SK-N-SH (cell line): ENCODE data around the gene ZDHHC11B. TPM values are rescaled to one million over a fixed set of nuclear protein-coding genes. Genes with fewer than 3 reads are reported as not detected.

Experiments
- CTCF ChIA-PET: fragments of 300-600, 350-600 bp; formaldehyde crosslinking; extraction: SDS; loops from one replicate; lab custom pipeline; 2021; lab: Yijun Ruan, JAX
- POLR2A ChIA-PET: fragments of 350-600 bp; sonication (Branson Sonifier 250); formaldehyde crosslinking; extraction: SDS; loops from one replicate; lab custom pipeline; 2020; ENCODE audit warnings: antibody characterized with exemption, inconsistent platforms; lab: Yijun Ruan, JAX
- DNase-seq: peaks from one replicate; pipeline ENCODE4 v3.0.0; 2012
- H2AFZ ChIP-seq: fragments of 200-600 bp; sonication (generic); 2 replicates; pipeline ENCODE4 v1.8.1; 2016; ENCODE audit warnings: antibody characterized with exemption, mild to moderate bottlenecking, low read depth
- H3F3A ChIP-seq: fragments of 200-600 bp; sonication (generic); replicated peaks from 2 replicates; pipeline ENCODE3; 2016; ENCODE audit warnings: antibody characterized with exemption, mild to moderate bottlenecking; ENCODE audit not compliant: insufficient read depth
- H3K27ac ChIP-seq, 2 experiments: fragments of 200-500 bp in 1 of 2; fragments of 200-600 bp in 1 of 2; sonication (Bioruptor generic) in 1 of 2; sonication (generic), shearing (Covaris generic) in 1 of 2; 2 replicates each; pipeline versions ENCODE4 v1.5.1 to v1.6.1; 2014 to 2016; ENCODE audit warnings: low read depth in 2 of 2, inconsistent platforms in 1 of 2, low read length in 1 of 2, mild to moderate bottlenecking in 1 of 2, mixed read lengths in 1 of 2
- H3K27me3 ChIP-seq: fragments of 200-600 bp; sonication (generic), shearing (Covaris generic); 2 replicates; pipeline ENCODE4 v1.6.1; 2016; ENCODE audit warnings: mixed run types; ENCODE audit not compliant: insufficient read depth
- H3K36me3 ChIP-seq, 2 experiments: fragments of 200-500 bp in 1 of 2; fragments of 200-600 bp in 1 of 2; sonication (Bioruptor generic) in 1 of 2; sonication (generic) in 1 of 2; replicated peaks in 1 of 2; 2 replicates each; pipeline versions ENCODE3 to v1.5.1; 2014 to 2016; ENCODE audit warnings: low read length in 1 of 2, mild to moderate bottlenecking in 1 of 2; ENCODE audit not compliant: insufficient read depth in 2 of 2, control insufficient read depth in 1 of 2
- H3K4me1 ChIP-seq, 2 experiments: fragments of 200-500 bp in 1 of 2; fragments of 200-600 bp in 1 of 2; sonication (Bioruptor generic) in 1 of 2; sonication (generic), shearing (Covaris generic) in 1 of 2; 2 replicates each; pipeline versions ENCODE4 v1.5.1 to v1.6.1; 2014 to 2016; ENCODE audit warnings: low read depth in 1 of 2, low read length in 1 of 2, mixed run types in 1 of 2; ENCODE audit not compliant: insufficient read depth in 2 of 2, control insufficient read depth in 1 of 2
- H3K4me2 ChIP-seq: fragments of 200-600 bp; sonication (generic), shearing (Covaris generic); 2 replicates; pipeline ENCODE4 v1.6.1; 2017; ENCODE audit warnings: mixed run types
- H3K4me3 ChIP-seq, 2 experiments: fragments of 200-500 bp in 1 of 2; fragments of 200-600 bp in 1 of 2; sonication (Bioruptor generic) in 1 of 2; sonication (generic), shearing (Covaris generic) in 1 of 2; 2 replicates each; pipeline versions ENCODE4 v1.5.1 to v1.8.1; 2014 to 2016; ENCODE audit warnings: low read depth in 2 of 2, inconsistent platforms in 1 of 2, low read length in 1 of 2, mild to moderate bottlenecking in 1 of 2, mixed read lengths in 1 of 2, moderate library complexity in 1 of 2
- H3K79me2 ChIP-seq: fragments of 200-600 bp; sonication (generic); 2 replicates; pipeline ENCODE4 v1.8.1; 2017; ENCODE audit warnings: mild to moderate bottlenecking; ENCODE audit not compliant: insufficient read depth
- H3K9ac ChIP-seq: fragments of 200-600 bp; sonication (generic); 2 replicates; pipeline ENCODE4 v1.6.1; 2017; ENCODE audit warnings: mixed run types
- H3K9me2 ChIP-seq: fragments of 200-600 bp; sonication (generic); 2 replicates; pipeline ENCODE4 v1.6.1; 2017; ENCODE audit warnings: mixed run types
- H3K9me3 ChIP-seq: fragments of 200-600 bp; sonication (generic); 2 replicates; pipeline ENCODE4 v1.6.1; 2017; ENCODE audit warnings: mixed run types, mild to moderate bottlenecking, moderate library complexity
- H4K20me1 ChIP-seq: fragments of 200-600 bp; sonication (generic); 2 replicates; pipeline ENCODE4 v1.6.1; 2017; ENCODE audit warnings: mild to moderate bottlenecking, mixed run types; ENCODE audit not compliant: insufficient read depth
- CHD2 ChIP-seq: fragments of 150-350 bp; IDR thresholded peaks from 2 replicates; pipeline ENCODE4 v1.6.1; 2018; ENCODE audit warnings: low read length; ENCODE audit not compliant: partially characterized antibody
- ELF1 ChIP-seq: IDR thresholded peaks from 2 replicates; pipeline ENCODE4 v1.4.0; 2012
- FOXM1 ChIP-seq: IDR thresholded peaks from 2 replicates; pipeline ENCODE4 v1.4.0; 2012; ENCODE audit warnings: low read depth, mild to moderate bottlenecking
- GABPA ChIP-seq: IDR thresholded peaks from 2 replicates; pipeline ENCODE4 v1.4.0; 2012; ENCODE audit warnings: low read depth, mild to moderate bottlenecking
- GATA2 ChIP-seq: sonication (generic); formaldehyde crosslinking; IDR thresholded peaks from 2 replicates; pipeline ENCODE4 v1.5.0; 2020; ENCODE audit warnings: mild to moderate bottlenecking, missing genetic modification reagents
- JUND ChIP-seq: IDR thresholded peaks from 2 replicates; pipeline ENCODE4 v1.4.0; 2012
- MEF2A ChIP-seq: IDR thresholded peaks from 2 replicates; pipeline ENCODE4 v1.4.0; 2012; ENCODE audit warnings: low read depth, borderline replicate concordance
- MXI1 ChIP-seq: IDR thresholded peaks from 2 replicates; pipeline ENCODE4 v1.6.1; 2012; ENCODE audit warnings: mild to moderate bottlenecking, low read depth, low read length, improper control_type of control experiment
- NFIC ChIP-seq: IDR thresholded peaks from 2 replicates; pipeline ENCODE4 v1.4.0; 2012; ENCODE audit warnings: borderline replicate concordance
- NRF1 ChIP-seq: IDR thresholded peaks from 2 replicates; pipeline ENCODE4 v1.6.1; 2012; ENCODE audit warnings: low read depth, mild to moderate bottlenecking, low read length
- POLR2AphosphoS5 ChIP-seq: IDR thresholded peaks from 2 replicates; pipeline ENCODE4 v1.6.1; 2012; ENCODE audit warnings: low read depth, low read length
- RFX5 ChIP-seq: IDR thresholded peaks from 2 replicates; pipeline ENCODE4 v1.6.1; 2012; ENCODE audit warnings: mild to moderate bottlenecking, improper control_type of control experiment, low read length
- SIN3A ChIP-seq: IDR thresholded peaks from 2 replicates; pipeline ENCODE4 v1.6.1; 2012; ENCODE audit warnings: low read depth, mild to moderate bottlenecking, low read length, moderate library complexity, borderline replicate concordance
- SMC3 ChIP-seq: IDR thresholded peaks from 2 replicates; pipeline ENCODE4 v1.6.1; 2012; ENCODE audit warnings: low read depth, low read length, improper control_type of control experiment
- TAF1 ChIP-seq: IDR thresholded peaks from 2 replicates; pipeline ENCODE4 v1.6.1; 2012; ENCODE audit warnings: low read depth, mild to moderate bottlenecking, low read length, moderate library complexity, borderline replicate concordance
- TCF12 ChIP-seq: IDR thresholded peaks from 2 replicates; pipeline ENCODE4 v1.4.0; 2012
- WGBS: methylation state at CpG from one replicate; pipeline ENCODE4 v1.1.6; 2017; ENCODE audit warnings: low lambda C conversion rate; 5-methylcytosine and 5-hydroxymethylcytosine counted together
- polyA plus RNA-seq, 3 experiments: library from polyadenylated mRNA; depleted of rRNA; stranded (reverse); fragments of >200 nt; gene quantifications; 2 replicates each; pipeline ENCODE4 v1.2.3, GENCODE V29; 2012
- TF ChIP-seq, protein P1 (sequence below): IDR thresholded peaks from 2 replicates; pipeline ENCODE4 v1.4.0; 2012; ENCODE audit warnings: low read depth
- TF ChIP-seq, protein P2 (sequence below): fragments of 150-350 bp; IDR thresholded peaks from 2 replicates; pipeline ENCODE4 v1.6.1; 2017; ENCODE audit warnings: antibody characterized with exemption, low read length, low read depth, borderline replicate concordance
- TF ChIP-seq, protein P3 (sequence below): IDR thresholded peaks from 2 replicates; pipeline ENCODE4 v1.6.1; 2012; ENCODE audit warnings: mild to moderate bottlenecking, low read depth, low read length, moderate library complexity
- TF ChIP-seq, protein P4 (sequence below): IDR thresholded peaks from 2 replicates; pipeline ENCODE4; 2012
- TF ChIP-seq, protein P5 (sequence below): fragments of 150-350 bp; IDR thresholded peaks from 2 replicates; pipeline ENCODE4 v1.6.1; 2016; ENCODE audit warnings: mild to moderate bottlenecking, low read depth, low read length

ZDHHC11B gene
- polyA plus RNA-seq, 1 of the 3 experiments (the other 2 are of a cell fraction) = not detected

DNA sequence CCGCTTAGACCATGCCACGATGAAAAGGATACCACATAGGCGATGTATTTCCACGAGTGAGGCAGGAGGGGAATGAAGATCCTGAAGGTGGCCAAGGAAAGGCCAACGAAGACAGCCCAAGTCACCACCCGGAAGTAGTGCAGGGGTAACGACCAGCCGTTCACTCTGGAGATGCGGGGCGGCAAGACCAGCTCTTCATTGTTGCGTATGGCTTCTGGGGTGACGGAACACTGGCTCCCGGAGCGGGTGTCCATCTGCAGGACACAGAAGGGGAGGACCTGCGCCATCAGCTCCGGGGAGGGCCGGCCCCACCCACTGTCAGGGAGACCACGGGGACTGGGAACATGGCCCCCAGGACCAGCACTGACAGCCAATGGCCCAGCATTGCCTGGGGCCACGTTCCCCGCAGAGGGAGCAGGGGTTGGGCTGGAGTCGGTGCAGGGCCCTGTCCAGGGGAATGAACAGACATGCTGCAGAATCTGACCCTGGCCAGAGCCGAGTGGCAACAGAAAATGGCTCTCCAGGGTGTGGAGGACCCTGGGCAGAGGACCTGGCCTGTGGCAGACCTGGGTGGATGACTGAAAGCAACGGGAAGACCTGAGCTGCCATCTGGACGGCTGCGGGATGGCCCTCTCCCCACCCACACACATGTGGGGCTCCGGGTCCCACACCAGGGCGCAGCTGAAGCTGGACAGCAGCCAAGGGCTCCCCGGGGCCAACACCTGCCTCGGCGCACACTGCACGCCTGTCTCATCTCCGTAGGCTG lies 17.7 kb downstream of the ZDHHC11B start (continued):
- TF ChIP-seq, protein P1, sequence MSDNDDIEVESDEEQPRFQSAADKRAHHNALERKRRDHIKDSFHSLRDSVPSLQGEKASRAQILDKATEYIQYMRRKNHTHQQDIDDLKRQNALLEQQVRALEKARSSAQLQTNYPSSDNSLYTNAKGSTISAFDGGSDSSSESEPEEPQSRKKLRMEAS = no peak
- TF ChIP-seq CHD2 = no peak

DNA sequence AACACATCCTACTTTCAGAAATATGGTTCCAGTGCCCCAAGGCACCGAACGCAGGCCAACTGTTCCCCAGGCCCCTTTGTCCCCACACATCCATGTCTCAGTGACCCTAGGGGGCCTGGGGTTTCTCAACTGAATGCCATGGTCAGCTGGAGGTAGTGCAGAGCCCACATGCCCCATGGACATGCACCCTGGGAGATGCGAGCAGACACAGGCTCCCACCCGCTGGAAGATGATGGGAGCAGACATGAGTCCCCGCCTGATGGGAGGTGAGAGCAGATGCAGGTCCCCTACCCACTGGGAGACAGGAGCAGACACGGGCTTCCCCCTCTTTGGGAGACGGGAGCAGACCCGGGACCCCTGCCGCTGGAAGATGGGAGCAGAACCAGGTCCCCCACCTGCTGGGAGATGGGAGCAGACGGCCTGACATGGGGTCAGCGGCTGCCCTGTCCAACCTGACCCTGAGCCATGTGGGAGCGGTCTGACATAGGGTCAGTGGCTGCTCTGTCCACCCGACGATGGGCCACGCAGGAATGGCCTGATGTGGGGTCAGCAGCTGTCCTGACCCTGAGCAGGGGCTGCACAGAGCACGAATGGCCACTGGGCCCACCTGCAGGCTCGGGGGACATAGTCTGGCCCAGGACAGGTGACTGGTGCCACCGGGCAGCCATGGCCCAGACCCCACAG lies 18.4 kb downstream of the ZDHHC11B start:
- H3K4me1 ChIP-seq = peaks cover 0 to 2% of the 10 kb centered on the region in 2 experiments; a peak in 1 of 4 replicates
- no peak overlapping the region for H3K27ac ChIP-seq
- H3K4me2 ChIP-seq = no peak overlapping the region
- POLR2A ChIA-PET = no interaction called here
- TF ChIP-seq GABPA (no peak), ELF1 (no peak), POLR2AphosphoS5 (no peak), GATA2 (CRISPR knock-in tag) (no peak), RFX5 (no peak), SMC3 (no peak), MEF2A (no peak), TAF1 (no peak), TCF12 (no peak), MXI1 (no peak), JUND (no peak), FOXM1 (no peak), SIN3A (no peak), NRF1 (no peak), NFIC (no peak)
- TF ChIP-seq, protein P2, sequence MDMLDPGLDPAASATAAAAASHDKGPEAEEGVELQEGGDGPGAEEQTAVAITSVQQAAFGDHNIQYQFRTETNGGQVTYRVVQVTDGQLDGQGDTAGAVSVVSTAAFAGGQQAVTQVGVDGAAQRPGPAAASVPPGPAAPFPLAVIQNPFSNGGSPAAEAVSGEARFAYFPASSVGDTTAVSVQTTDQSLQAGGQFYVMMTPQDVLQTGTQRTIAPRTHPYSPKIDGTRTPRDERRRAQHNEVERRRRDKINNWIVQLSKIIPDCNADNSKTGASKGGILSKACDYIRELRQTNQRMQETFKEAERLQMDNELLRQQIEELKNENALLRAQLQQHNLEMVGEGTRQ = no peak
- TF ChIP-seq, protein P1 = no peak
- TF ChIP-seq, protein P3, sequence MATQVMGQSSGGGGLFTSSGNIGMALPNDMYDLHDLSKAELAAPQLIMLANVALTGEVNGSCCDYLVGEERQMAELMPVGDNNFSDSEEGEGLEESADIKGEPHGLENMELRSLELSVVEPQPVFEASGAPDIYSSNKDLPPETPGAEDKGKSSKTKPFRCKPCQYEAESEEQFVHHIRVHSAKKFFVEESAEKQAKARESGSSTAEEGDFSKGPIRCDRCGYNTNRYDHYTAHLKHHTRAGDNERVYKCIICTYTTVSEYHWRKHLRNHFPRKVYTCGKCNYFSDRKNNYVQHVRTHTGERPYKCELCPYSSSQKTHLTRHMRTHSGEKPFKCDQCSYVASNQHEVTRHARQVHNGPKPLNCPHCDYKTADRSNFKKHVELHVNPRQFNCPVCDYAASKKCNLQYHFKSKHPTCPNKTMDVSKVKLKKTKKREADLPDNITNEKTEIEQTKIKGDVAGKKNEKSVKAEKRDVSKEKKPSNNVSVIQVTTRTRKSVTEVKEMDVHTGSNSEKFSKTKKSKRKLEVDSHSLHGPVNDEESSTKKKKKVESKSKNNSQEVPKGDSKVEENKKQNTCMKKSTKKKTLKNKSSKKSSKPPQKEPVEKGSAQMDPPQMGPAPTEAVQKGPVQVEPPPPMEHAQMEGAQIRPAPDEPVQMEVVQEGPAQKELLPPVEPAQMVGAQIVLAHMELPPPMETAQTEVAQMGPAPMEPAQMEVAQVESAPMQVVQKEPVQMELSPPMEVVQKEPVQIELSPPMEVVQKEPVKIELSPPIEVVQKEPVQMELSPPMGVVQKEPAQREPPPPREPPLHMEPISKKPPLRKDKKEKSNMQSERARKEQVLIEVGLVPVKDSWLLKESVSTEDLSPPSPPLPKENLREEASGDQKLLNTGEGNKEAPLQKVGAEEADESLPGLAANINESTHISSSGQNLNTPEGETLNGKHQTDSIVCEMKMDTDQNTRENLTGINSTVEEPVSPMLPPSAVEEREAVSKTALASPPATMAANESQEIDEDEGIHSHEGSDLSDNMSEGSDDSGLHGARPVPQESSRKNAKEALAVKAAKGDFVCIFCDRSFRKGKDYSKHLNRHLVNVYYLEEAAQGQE = no peak
- TF ChIP-seq, protein P4, sequence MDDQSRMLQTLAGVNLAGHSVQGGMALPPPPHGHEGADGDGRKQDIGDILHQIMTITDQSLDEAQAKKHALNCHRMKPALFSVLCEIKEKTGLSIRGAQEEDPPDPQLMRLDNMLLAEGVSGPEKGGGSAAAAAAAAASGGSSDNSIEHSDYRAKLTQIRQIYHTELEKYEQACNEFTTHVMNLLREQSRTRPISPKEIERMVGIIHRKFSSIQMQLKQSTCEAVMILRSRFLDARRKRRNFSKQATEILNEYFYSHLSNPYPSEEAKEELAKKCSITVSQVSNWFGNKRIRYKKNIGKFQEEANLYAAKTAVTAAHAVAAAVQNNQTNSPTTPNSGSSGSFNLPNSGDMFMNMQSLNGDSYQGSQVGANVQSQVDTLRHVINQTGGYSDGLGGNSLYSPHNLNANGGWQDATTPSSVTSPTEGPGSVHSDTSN = no peak
- TF ChIP-seq, protein P5, sequence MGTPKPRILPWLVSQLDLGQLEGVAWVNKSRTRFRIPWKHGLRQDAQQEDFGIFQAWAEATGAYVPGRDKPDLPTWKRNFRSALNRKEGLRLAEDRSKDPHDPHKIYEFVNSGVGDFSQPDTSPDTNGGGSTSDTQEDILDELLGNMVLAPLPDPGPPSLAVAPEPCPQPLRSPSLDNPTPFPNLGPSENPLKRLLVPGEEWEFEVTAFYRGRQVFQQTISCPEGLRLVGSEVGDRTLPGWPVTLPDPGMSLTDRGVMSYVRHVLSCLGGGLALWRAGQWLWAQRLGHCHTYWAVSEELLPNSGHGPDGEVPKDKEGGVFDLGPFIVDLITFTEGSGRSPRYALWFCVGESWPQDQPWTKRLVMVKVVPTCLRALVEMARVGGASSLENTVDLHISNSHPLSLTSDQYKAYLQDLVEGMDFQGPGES = no peak
- no peaks in the 10 kb centered on the region for H3K36me3 ChIP-seq
- no peaks in the 10 kb centered on the region for H3K27me3 ChIP-seq
- no peak overlapping the region for H3K9ac ChIP-seq
- H3K9me3 ChIP-seq = no peaks in the 10 kb centered on the region
- no peaks in the 10 kb centered on the region for H3K79me2 ChIP-seq
- no peaks in the 10 kb centered on the region for H3K9me2 ChIP-seq
- CTCF ChIA-PET = no interaction called here
- WGBS = 69% methylated on average over 14 of the region's 18 CpGs
- H3K4me3 ChIP-seq = no peak overlapping the region
- H3F3A ChIP-seq = no peaks in the 10 kb centered on the region
- DNase-seq = peak; percentile 41
- no peaks in the 10 kb centered on the region for H4K20me1 ChIP-seq
- no peak overlapping the region for H2AFZ ChIP-seq
